Breast epithelium (tissue), 4 donors: ENCODE measurements around the gene CHRDL1. TPM values are rescaled to one million over a fixed set of nuclear protein-coding genes. Genes with fewer than 3 reads are reported as not detected.

ENCODE experiments used
- DNase-seq, 2 donors: peaks; one replicate each; pipeline ENCODE4 v3.0.0-alpha.2; 2019; ENCODE audit warnings: low spot score in 2 of 2
- H3K27ac ChIP-seq, 2 donors: fragments of 200-600 bp; sonication (generic) in 1 of 2; one replicate each; pipeline ENCODE4 v1.5.1; 2016 to 2019; ENCODE audit warnings: mild to moderate bottlenecking in 1 of 2
- H3K27me3 ChIP-seq, 2 donors: fragments of 200-600 bp; sonication (generic) in 1 of 2; one replicate each; pipeline versions ENCODE4 v1.5.1 to v1.6.0; 2017 to 2019; ENCODE audit warnings: control low read depth in 1 of 2, mild to moderate bottlenecking in 1 of 2
- H3K36me3 ChIP-seq: fragments of 200-600 bp; one replicate; pipeline ENCODE4 v1.5.1; 2019
- H3K4me1 ChIP-seq, 2 donors: fragments of 200-600 bp; sonication (generic); one replicate each; pipeline ENCODE4 v1.5.1; 2016 to 2019; ENCODE audit warnings: control low read depth in 1 of 2
- H3K4me3 ChIP-seq, 3 donors: fragments of 200-600 bp; sonication (generic); 1 replicate in 2 of 3; 2 replicates in 1 of 3; pipeline ENCODE4 v1.5.1; 2016 to 2019; ENCODE audit warnings: mild to moderate bottlenecking in 3 of 3, moderate library complexity in 2 of 3
- H3K9me3 ChIP-seq, 2 donors: fragments of 200-600 bp; sonication (generic) in 1 of 2; one replicate each; pipeline ENCODE4 v1.5.1; 2016 to 2019; ENCODE audit warnings: control low read depth in 1 of 2
- CTCF ChIP-seq, 3 donors: fragments of 450-650 bp; IDR thresholded peaks; one replicate each; pipeline ENCODE4 v1.5.1; 2016 to 2017; ENCODE audit warnings: antibody characterized with exemption in 3 of 3, mild to moderate bottlenecking in 3 of 3, moderate library complexity in 3 of 3
- POLR2A ChIP-seq: fragments of 450-650 bp; IDR thresholded peaks from one replicate; pipeline ENCODE4 v1.6.1; 2016; ENCODE audit warnings: antibody characterized with exemption, mild to moderate bottlenecking, moderate library complexity
- POLR2AphosphoS5 ChIP-seq, 3 donors: sonication (generic); formaldehyde crosslinking; IDR thresholded peaks; one replicate each; pipeline ENCODE4 v1.6.1; 2017; ENCODE audit warnings: antibody characterized with exemption in 3 of 3
- intact Hi-C: fragments of 100-400 bp; cut with DNase I; formaldehyde crosslinking; loops from one replicate; pipeline ENCODE4 v1.15.1; 2023; ENCODE audit warnings: low total_unique reads
- total RNA-seq, 3 donors: library from RNA; depleted of rRNA; stranded (reverse); fragments of >200 nt; gene quantifications; one replicate each; pipeline ENCODE4 v1.1.0, GENCODE V29; 2016

CHRDL1 gene
- total RNA-seq, 3 donors from 2014 or later: 37.3 to 396 (median 72.1) TPM

GRCh38 chrX:110806145-110806544, 10.5 kb upstream of the CHRDL1 start:
- H3K4me1 ChIP-seq: no peaks in the 10 kb centered on the region
- H3K9me3 ChIP-seq: no peaks in the 10 kb centered on the region
- peaks cover 0 to 82% of the 10 kb centered on the region in 2 donors for H3K27me3 ChIP-seq
- intact Hi-C loops: no loop called here
- TF ChIP-seq POLR2AphosphoS5 (IDR thresholded peaks at IDR 0.05) (no peak), CTCF (IDR thresholded peaks at IDR 0.05) (no peak), POLR2A (no peak)
- DNase-seq: peak in 1 of 2 donors; percentile 17
- H3K27ac ChIP-seq: no peak overlapping the region
- H3K36me3 ChIP-seq: no peaks in the 10 kb centered on the region
- no peak overlapping the region for H3K4me3 ChIP-seq

- H3K27ac ChIP-seq: no peak overlapping the region
- H3K9me3 ChIP-seq: no peaks in the 10 kb centered on the region
- TF ChIP-seq CTCF (IDR thresholded peaks at IDR 0.05) (no peak), POLR2A (no peak), POLR2AphosphoS5 (IDR thresholded peaks at IDR 0.05) (no peak)
- no peaks in the 10 kb centered on the region for H3K4me1 ChIP-seq
- H3K36me3 ChIP-seq: no peaks in the 10 kb centered on the region
- intact Hi-C loops: no loop called here
- DNase-seq: no peak
- H3K27me3 ChIP-seq: peaks cover 0 to 76% of the 10 kb centered on the region in 2 donors
- no peak overlapping the region for H3K4me3 ChIP-seq
Measured at GRCh38 chrX:110805303-110805702, 9.7 kb upstream of the CHRDL1 start.

GRCh38 chrX:110804446-110804845, 8.8 kb upstream of the CHRDL1 start:
- H3K27me3 ChIP-seq: peaks cover 0 to 77% of the 10 kb centered on the region in 2 donors
- no peak for TF ChIP-seq CTCF (IDR thresholded peaks at IDR 0.05)
- no peak for TF ChIP-seq POLR2AphosphoS5 (IDR thresholded peaks at IDR 0.05)
- TF ChIP-seq POLR2A: no peak
- H3K36me3 ChIP-seq: no peaks in the 10 kb centered on the region

GRCh38 chrX:110803506-110803905, 7.9 kb upstream of the CHRDL1 start:
- DNase-seq: no peak
- Histone ChIP-seq H3K4me1 (no peaks in the 10 kb centered on the region), H3K36me3 (no peaks in the 10 kb centered on the region), H3K9me3 (no peaks in the 10 kb centered on the region), H3K27me3 (peaks cover 0 to 72% of the 10 kb centered on the region in 2 donors), H3K27ac (no peak overlapping the region), H3K4me3 (no peak overlapping the region)
- no peak for TF ChIP-seq POLR2A
- no peak for TF ChIP-seq CTCF (IDR thresholded peaks at IDR 0.05)
- no peak for TF ChIP-seq POLR2AphosphoS5 (IDR thresholded peaks at IDR 0.05)
- intact Hi-C loops: no loop called here

More at GRCh38 chrX:110804446-110804845, 8.8 kb upstream of the CHRDL1 start:
- intact Hi-C loops: no loop called here
- H3K4me1 ChIP-seq: no peaks in the 10 kb centered on the region
- no peaks in the 10 kb centered on the region for H3K9me3 ChIP-seq
- no peak for DNase-seq
- H3K27ac ChIP-seq: no peak overlapping the region
- H3K4me3 ChIP-seq: no peak overlapping the region

- Histone ChIP-seq H3K4me3 (peak overlapping the region; percentile 41 to 63 (median 41)), H3K4me1 (no peaks in the 10 kb centered on the region), H3K36me3 (no peaks in the 10 kb centered on the region), H3K27ac (no peak overlapping the region), H3K27me3 (peaks cover 0 to 59% of the 10 kb centered on the region in 2 donors), H3K9me3 (no peaks in the 10 kb centered on the region)
- TF ChIP-seq POLR2AphosphoS5 (IDR thresholded peaks at IDR 0.05): no peak
- TF ChIP-seq POLR2A: no peak
- TF ChIP-seq CTCF (IDR thresholded peaks at IDR 0.05): no peak
- no peak for DNase-seq
- intact Hi-C loops: no loop called here
Measured at GRCh38 chrX:110796407-110796697, 735 bp upstream of the CHRDL1 start.
